ENCODE results near the gene HECW1.
"Not testable (repeated sequence)": the region's sequence is repeated elsewhere in the genome, so short reads cannot be mapped to it uniquely, and the experiment has no call there.

The HECW1 gene

DNA sequence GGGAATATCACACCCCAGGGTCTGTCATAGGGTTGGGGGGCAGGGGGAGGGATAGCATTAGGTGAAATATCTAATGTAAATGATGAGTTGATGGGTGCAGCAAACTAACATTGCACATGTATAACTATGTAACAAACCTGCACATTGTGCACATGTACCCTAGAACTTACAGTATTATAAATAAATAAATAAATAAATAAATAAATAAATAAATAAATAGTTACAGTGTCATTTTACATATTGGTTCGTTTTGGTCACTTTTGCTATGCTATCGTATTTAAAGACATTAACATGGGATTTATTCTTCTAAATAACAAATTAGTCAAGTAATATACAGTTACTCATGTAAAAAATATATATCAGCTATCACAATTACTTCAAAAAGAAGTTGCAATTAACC lies 228.7 kb downstream of the HECW1 start:
- Histone ChIP-seq H3K36me3 (no peaks in the 10 kb centered on the region), H3K9me3 (no peaks in the 10 kb centered on the region), H3K27me3 (no peaks in the 10 kb centered on the region), H3K4me3 (no peak overlapping the region), H3K4me1 (no peaks in the 10 kb centered on the region), H3K27ac (no peak overlapping the region)
- no peak for DNase-seq
- TF ChIP-seq, protein P1, sequence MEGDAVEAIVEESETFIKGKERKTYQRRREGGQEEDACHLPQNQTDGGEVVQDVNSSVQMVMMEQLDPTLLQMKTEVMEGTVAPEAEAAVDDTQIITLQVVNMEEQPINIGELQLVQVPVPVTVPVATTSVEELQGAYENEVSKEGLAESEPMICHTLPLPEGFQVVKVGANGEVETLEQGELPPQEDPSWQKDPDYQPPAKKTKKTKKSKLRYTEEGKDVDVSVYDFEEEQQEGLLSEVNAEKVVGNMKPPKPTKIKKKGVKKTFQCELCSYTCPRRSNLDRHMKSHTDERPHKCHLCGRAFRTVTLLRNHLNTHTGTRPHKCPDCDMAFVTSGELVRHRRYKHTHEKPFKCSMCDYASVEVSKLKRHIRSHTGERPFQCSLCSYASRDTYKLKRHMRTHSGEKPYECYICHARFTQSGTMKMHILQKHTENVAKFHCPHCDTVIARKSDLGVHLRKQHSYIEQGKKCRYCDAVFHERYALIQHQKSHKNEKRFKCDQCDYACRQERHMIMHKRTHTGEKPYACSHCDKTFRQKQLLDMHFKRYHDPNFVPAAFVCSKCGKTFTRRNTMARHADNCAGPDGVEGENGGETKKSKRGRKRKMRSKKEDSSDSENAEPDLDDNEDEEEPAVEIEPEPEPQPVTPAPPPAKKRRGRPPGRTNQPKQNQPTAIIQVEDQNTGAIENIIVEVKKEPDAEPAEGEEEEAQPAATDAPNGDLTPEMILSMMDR (IDR thresholded peaks at IDR 0.05), result no peak
- intact Hi-C loops (cut with DNase I; ENCODE audit: low total_unique reads), result no loop called here

DNA sequence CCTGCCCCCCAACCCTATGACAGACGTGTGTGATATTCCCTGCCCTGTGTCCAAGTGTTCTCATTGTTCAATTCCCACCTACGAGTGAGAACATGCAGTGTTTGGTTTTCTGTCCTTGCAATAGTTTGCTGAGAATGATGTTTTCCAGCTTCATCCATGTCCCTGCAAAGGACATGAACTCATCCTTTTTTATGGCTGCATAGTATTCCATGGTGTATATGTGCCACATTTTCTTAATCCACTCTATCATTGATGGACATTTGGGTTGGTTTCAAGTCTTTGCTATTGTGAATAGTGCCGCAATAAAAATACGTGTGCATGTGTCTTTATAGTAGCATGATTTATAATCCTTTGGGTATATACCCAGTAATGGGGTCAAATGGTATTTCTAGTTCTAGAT lies 231.0 kb downstream of the HECW1 start:
- H3K4me1 ChIP-seq; DNase-seq; H3K4me3 ChIP-seq; intact Hi-C loops (cut with DNase I; ENCODE audit: low total_unique reads); H3K9me3 ChIP-seq; H3K27ac ChIP-seq; H3K36me3 ChIP-seq; H3K27me3 ChIP-seq: not testable (repeated sequence)

DNA sequence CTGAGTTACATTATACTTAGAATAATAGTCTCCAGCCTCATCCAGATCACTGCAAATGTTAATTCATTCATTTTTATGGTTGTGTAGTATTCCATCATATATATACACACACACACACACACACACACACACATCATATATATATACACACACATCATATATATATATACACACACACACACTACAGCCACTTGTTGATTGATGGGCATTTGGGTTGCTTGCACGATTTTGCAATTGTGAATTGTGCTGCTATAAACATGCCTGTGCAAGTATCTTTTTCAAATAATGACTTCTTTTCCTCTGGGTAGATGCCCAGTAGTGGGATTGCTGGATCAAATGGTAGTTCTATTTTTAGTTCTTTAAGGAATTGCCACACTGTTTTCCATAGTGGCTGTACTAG lies 233.2 kb downstream of the HECW1 start:
- H3K36me3 ChIP-seq; H3K27me3 ChIP-seq; H3K4me3 ChIP-seq; DNase-seq; H3K4me1 ChIP-seq; intact Hi-C loops (cut with DNase I; ENCODE audit: low total_unique reads); H3K27ac ChIP-seq; H3K9me3 ChIP-seq: not testable (repeated sequence)

DNA sequence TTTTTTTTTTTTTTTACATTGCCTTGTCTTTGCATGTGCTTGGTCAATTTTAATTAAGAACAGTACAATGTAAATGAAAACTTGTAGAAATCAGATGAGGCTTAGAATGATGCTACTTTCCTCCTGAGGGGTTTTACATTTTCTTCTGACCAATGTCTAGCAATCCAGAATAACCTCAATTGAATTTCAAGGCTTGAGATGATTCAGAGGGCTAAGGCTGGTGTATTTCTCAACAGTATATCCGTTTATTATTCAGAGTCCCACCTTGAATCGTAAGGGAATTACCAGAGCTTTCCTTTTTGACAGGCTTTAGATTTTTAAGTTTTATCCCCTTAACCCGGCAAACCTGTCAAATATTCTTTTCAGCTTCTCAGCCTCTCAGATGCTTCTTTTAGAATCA lies 239.2 kb downstream of the HECW1 start:
- H3K4me3 ChIP-seq, result no peak overlapping the region
- peaks cover 0 to 9% (median 4%) of the 10 kb centered on the region in 3 donors for H3K9me3 ChIP-seq
- no peak for DNase-seq
- no peaks in the 10 kb centered on the region for H3K36me3 ChIP-seq
- H3K4me1 ChIP-seq, result no peaks in the 10 kb centered on the region
- intact Hi-C loops (cut with DNase I; ENCODE audit: low total_unique reads), result no loop called here
- no peak overlapping the region for H3K27ac ChIP-seq
- peaks cover 0 to 3% of the 10 kb centered on the region in 2 donors for H3K27me3 ChIP-seq
- TF ChIP-seq, protein P1 (IDR thresholded peaks at IDR 0.05), result no peak

DNA sequence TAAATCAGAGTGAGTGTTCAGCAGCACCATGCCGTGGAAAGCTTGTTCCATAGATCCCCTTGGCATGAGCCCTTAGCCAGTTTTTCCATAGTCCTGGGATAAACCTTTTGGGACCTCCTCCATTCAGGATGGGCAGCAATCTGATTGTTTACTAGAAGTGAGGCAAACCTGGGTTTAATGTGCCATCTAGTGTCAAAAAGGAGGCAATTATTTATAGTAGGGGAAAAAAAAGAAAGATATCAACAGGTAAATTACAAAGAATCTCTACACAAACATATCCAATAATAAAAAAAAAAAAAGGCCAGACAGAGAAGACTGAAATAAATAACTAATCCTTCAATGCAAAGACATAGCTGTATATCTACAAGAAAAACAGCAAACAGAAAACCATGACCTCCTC lies 241.5 kb downstream of the HECW1 start:
- TF ChIP-seq, protein P1 (IDR thresholded peaks at IDR 0.05), result no peak
- no peak overlapping the region for H3K4me3 ChIP-seq
- no peaks in the 10 kb centered on the region for H3K4me1 ChIP-seq
- no peak for DNase-seq
- no peak overlapping the region for H3K27ac ChIP-seq
- peaks cover 0 to 9% (median 4%) of the 10 kb centered on the region in 3 donors for H3K9me3 ChIP-seq
- intact Hi-C loops (cut with DNase I; ENCODE audit: low total_unique reads), result no loop called here
- H3K27me3 ChIP-seq, result peaks cover 0 to 3% of the 10 kb centered on the region in 2 donors
- no peaks in the 10 kb centered on the region for H3K36me3 ChIP-seq

DNA sequence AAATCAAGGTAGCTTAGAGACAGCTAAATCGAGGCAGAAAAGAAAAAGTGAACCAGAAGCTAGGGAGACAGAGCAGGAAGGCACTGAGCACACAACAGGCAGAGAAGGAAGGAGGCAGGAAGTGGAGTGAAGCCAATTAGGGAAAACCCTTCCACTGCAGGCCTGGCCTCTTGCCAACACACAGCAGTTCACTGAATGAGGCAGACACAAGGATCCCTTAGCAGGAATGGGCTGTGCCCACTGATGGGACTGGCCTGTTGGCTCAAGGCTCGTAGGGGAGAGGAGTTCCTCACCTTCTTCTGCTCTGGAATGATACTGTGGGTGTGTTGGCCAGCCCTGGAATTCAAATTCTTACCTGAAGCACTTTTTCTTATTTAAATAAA lies 250.2 kb downstream of the HECW1 start:
- no peaks in the 10 kb centered on the region for H3K9me3 ChIP-seq
- H3K36me3 ChIP-seq, result no peaks in the 10 kb centered on the region
- H3K27ac ChIP-seq, result no peak overlapping the region
- H3K27me3 ChIP-seq, result no peaks in the 10 kb centered on the region
- TF ChIP-seq, protein P1 (IDR thresholded peaks at IDR 0.05), result no peak
- H3K4me3 ChIP-seq, result no peak overlapping the region
- no peak for DNase-seq
- no peaks in the 10 kb centered on the region for H3K4me1 ChIP-seq
- intact Hi-C loops (cut with DNase I; ENCODE audit: low total_unique reads), result no loop called here

DNA sequence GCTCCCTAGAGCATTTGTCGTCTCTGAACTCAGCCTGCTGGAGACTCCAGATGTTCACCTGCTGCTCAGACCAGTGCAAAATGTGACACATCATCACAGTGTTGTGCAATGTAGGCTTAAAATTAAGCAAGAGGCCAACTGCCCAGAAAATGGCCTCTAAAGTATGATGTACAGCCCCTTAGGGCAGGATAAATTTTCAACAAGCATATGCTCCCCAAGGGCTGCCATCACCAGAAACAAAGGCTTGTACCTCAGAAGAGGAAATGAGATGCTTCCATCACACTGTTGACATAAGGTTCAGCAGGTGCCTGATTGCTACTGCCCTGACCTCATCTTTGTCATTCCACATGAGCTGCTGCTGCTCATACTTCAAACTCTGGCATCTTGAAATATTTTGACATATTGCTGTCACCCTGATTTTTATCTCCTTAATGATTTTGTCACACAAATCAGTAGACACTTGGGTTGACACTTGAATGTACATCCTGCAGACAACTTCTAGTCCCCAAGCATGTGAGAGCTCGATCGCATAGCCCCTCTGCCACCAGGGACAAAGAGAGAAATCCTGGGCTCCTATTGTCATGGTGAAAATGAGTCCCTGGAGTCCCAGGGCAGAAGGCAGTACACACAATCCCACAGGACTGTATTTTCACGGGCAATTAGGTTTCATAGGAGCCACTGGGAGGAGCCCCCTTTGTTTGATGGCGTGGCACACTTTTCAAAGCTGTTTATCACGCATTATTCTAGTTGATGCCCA lies 250.8 kb downstream of the HECW1 start:
- no peak for DNase-seq
- no peaks in the 10 kb centered on the region for H3K9me3 ChIP-seq
- H3K27ac ChIP-seq, result no peak overlapping the region
- H3K36me3 ChIP-seq, result no peaks in the 10 kb centered on the region
- H3K4me1 ChIP-seq, result no peaks in the 10 kb centered on the region
- TF ChIP-seq, protein P1 (IDR thresholded peaks at IDR 0.05), result no peak
- H3K27me3 ChIP-seq, result no peaks in the 10 kb centered on the region
- intact Hi-C loops (cut with DNase I; ENCODE audit: low total_unique reads), result no loop called here
- H3K4me3 ChIP-seq, result no peak overlapping the region
